DMS53 treated with DMSO at 0.1 percent for 48 hours (cell line): Measurements from ENCODE around the gene LAYN.
A peak's percentile ranks its signal among the peaks of the same experiment; 100 is the strongest.

Source experiments
- DNase-seq: peaks from one replicate; lab custom pipeline; 2025; ENCODE audit not compliant: unreplicated experiment; lab: John Stamatoyannopoulos, UW

Gene LAYN

GRCh38 chr11:111560800-111561199 lies 20.3 kb downstream of the LAYN start:
- DNase-seq: no peak

GRCh38 chr11:111561306-111561705 lies 20.8 kb downstream of the LAYN start:
- DNase-seq: no peak

GRCh38 chr11:111561791-111562325 lies 21.3 kb downstream of the LAYN start:
- no peak for DNase-seq

- no peak for DNase-seq
These were observed 22.3 kb downstream of the LAYN start for GRCh38 chr11:111562692-111563389.

- DNase-seq: peak; percentile 61
These were observed 24.7 kb downstream of the LAYN start for GRCh38 chr11:111565114-111565720.

- no peak for DNase-seq
These were observed 25.8 kb downstream of the LAYN start for GRCh38 chr11:111566324-111566723.

GRCh38 chr11:111569476-111569875 lies 29.0 kb downstream of the LAYN start:
- DNase-seq: no peak

GRCh38 chr11:111570796-111571195 lies 30.3 kb downstream of the LAYN start:
- no peak for DNase-seq

- no peak for DNase-seq
These were observed 31.4 kb downstream of the LAYN start for GRCh38 chr11:111571829-111572501.

- no peak for DNase-seq
These were observed 32.1 kb downstream of the LAYN start for GRCh38 chr11:111572581-111572980.

- DNase-seq: no peak
These were observed 33.3 kb downstream of the LAYN start for GRCh38 chr11:111573821-111574249.

GRCh38 chr11:111574373-111575225 lies 34.1 kb downstream of the LAYN start:
- DNase-seq: no peak

GRCh38 chr11:111575740-111576139 lies 35.2 kb downstream of the LAYN start:
- DNase-seq: no peak

GRCh38 chr11:111577821-111578220 lies 37.3 kb downstream of the LAYN start:
- DNase-seq: no peak

- DNase-seq: no peak
These were observed 40.8 kb downstream of the LAYN start for GRCh38 chr11:111581341-111581740.

GRCh38 chr11:111582163-111582562 lies 41.6 kb downstream of the LAYN start:
- no peak for DNase-seq

GRCh38 chr11:111582881-111583280 lies 42.4 kb downstream of the LAYN start:
- DNase-seq: no peak

GRCh38 chr11:111585371-111585770 lies 44.9 kb downstream of the LAYN start:
- DNase-seq: no peak

- peak; percentile 37 for DNase-seq
These were observed 45.9 kb downstream of the LAYN start for GRCh38 chr11:111586388-111586831.

- DNase-seq: no peak
These were observed 48.6 kb downstream of the LAYN start for GRCh38 chr11:111589114-111589513.
